ENCODE results near the gene SCUBE1. TPM values are rescaled to one million over a fixed set of nuclear protein-coding genes. Genes with fewer than 3 reads are reported as not detected.
A peak's percentile ranks its signal among the peaks of the same experiment; 100 is the strongest.

Gene SCUBE1
- total and polyA plus RNA-seq, 4 experiments from 2014 or later, result not detected

DNA sequence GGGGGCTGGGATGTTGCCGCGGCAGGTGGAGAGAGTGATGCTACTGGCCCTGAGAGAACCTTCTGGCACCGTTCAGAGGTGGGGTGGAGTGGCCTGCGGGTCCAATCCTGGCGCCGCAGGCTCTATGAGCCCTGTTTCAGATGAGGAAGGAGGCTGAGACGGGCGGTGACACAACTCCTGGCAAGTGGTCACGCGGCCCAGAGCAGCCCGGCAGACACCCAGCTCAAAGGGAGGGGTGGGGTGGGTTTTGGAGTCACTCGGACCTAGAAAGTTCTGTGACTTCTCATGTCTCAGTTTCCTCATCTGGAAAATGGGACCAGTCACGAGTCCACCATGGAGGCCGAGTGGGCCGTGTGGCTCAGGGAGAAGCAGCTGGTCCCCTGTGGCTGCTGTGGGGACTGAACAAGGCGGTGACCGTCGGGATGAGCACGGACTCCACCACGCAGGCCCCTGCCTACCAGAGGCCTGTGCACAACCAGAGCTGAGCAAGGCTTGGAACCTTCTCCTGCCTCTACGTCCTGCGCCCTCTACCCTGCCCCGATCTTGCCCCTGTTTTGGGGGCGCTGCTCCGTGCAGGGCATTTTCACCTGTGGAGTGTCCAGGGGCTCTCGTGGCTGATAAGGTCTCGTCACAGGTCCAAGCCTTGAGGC is 188.2 kb downstream of the SCUBE1 start:
- no peak overlapping the region for H3K4me3 Mint-ChIP-seq
- peaks cover 7 to 38% (median 15%) of the 10 kb centered on the region in 4 donors for H3K4me1 Mint-ChIP-seq
- CTCF ChIA-PET (ENCODE audit: partially characterized antibody), result no interaction called here
- no peaks in the 10 kb centered on the region for H3K36me3 ChIP-seq (ENCODE audit: insufficient read depth, low read length)
- peak overlapping the region in 2 of 7 donors; percentile 36 to 57 for H3K27ac Mint-ChIP-seq
- intact Hi-C loops (cut with micrococcal nuclease), result loop anchor here (5.0 kb wide), 1 partner anchor 43 kb away; the partner anchor contains the start of gene BIK
- no peak for DNase-seq
- H3K27me3 Mint-ChIP-seq, result no peaks in the 10 kb centered on the region
- H3K9me3 Mint-ChIP-seq, result peaks cover 0 to 3% (median 0%) of the 10 kb centered on the region in 8 donors
- H3K4me1 ChIP-seq (ENCODE audit: insufficient read depth, low read length), result peaks cover 23% of the 10 kb centered on the region
- H3K36me3 Mint-ChIP-seq, result peaks cover 0 to 9% of the 10 kb centered on the region in 2 donors
- H3K27ac ChIP-seq (ENCODE audit: low read depth, low read length), result no peak overlapping the region
- no peaks in the 10 kb centered on the region for H3K9me3 ChIP-seq (ENCODE audit: control insufficient read depth in 1 of 2, low read length in 2 of 2)
- no peak overlapping the region for H3K4me3 ChIP-seq (ENCODE audit: low read length in 2 of 2)
- no peaks in the 10 kb centered on the region for H3K27me3 ChIP-seq (ENCODE audit: insufficient read depth, low read length)
- POLR2A ChIA-PET (ENCODE audit: partially characterized antibody), result no interaction called here

DNA sequence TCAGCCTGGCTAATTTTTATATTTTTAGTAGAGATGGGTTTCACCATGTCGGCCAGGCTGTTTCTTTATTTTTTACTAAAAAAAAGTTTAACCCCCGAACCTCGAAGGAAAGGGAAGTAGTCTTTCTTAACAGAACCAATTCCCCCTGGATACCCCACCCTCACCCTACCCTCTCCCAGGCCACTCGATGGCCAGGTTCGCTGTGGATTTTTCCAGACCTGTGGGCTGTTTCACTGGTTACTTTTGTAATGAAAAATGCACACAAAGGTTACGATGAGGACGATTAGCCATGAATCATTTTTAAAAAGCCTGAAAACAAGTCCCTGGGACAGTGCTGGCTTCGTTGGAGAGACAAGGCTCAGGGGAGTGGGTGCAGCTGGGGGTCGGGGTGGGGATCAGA is 189.3 kb downstream of the SCUBE1 start:
- H3K9me3 Mint-ChIP-seq, result peaks cover 0 to 3% (median 0%) of the 10 kb centered on the region in 8 donors

DNA sequence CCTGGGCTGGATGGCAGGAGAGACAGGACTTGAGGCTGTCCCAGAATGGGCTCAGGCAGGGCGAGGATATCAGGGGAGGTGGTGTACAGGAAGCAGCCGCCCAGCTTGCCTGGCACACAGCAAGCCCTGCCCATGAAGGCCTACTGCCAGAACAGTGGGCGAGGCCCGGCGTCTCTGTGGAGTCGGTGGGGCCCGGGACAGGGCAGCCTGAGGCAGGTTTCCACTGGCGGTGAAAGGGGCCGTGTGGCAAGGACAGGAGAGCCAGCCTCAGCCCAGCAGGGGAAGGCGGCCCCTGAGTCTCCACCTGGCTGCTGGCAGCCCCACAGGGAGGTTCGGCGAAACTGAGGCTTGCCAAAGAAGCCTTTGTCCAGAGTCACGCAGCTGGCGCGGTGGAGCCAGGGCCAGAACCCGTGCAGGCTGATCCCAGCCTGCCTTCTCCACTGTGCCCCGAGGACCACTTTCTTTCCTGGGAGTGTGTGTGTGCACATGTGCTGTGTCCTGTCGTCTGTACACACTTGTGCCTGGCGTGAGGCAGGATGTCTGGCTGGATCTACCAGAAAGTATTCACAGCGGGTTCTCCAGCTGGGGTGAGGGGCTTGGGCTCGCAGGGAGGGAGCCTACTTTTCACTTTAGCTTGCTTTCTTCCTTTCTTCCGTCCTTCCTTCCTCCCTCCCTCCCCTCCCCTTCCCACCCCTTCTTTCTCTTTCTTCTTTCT is 190.7 kb downstream of the SCUBE1 start:
- H3K27ac Mint-ChIP-seq, result peak overlapping the region; percentile 77 to 92 (median 83)
- H3K36me3 Mint-ChIP-seq, result peaks cover 0 to 6% of the 10 kb centered on the region in 2 donors
- H3K9me3 ChIP-seq (ENCODE audit: control insufficient read depth in 1 of 2, low read length in 2 of 2), result no peaks in the 10 kb centered on the region
- H3K27me3 Mint-ChIP-seq, result no peaks in the 10 kb centered on the region
- CTCF ChIA-PET (ENCODE audit: partially characterized antibody), result interaction anchor here (1.4 kb wide), 1 partner anchor 35 kb away, joined by 5 read pairs; no protein-coding TSS in a partner anchor
- H3K27ac ChIP-seq (ENCODE audit: low read depth, low read length), result peak overlapping the region; percentile 68
- H3K4me3 ChIP-seq (ENCODE audit: low read length in 2 of 2), result peak overlapping the region; percentile 61 to 88
- intact Hi-C loops (cut with micrococcal nuclease), result loop anchor here (2.0 to 5.0 kb wide), 2 partner anchors 34 to 40 kb away; partner anchors contain the start of genes BIK and TTLL12
- POLR2A ChIA-PET (ENCODE audit: partially characterized antibody), result interaction anchor here (1.0 to 2.6 kb wide), 4 partner anchors 9 to 35 kb away, joined by 3 to 28 read pairs (median 8); partner anchors contain the start of genes MCAT and TTLL12
- no peaks in the 10 kb centered on the region for H3K27me3 ChIP-seq (ENCODE audit: insufficient read depth, low read length)
- H3K36me3 ChIP-seq (ENCODE audit: insufficient read depth, low read length), result no peaks in the 10 kb centered on the region
- peaks cover 18% of the 10 kb centered on the region for H3K4me1 ChIP-seq (ENCODE audit: insufficient read depth, low read length)
- DNase-seq, result peak; percentile 59 to 77 (median 62)
- peak overlapping the region; percentile 84 to 91 (median 86) for H3K4me3 Mint-ChIP-seq
- peaks cover 0 to 3% (median 0%) of the 10 kb centered on the region in 8 donors for H3K9me3 Mint-ChIP-seq
- peaks cover 5 to 29% (median 15%) of the 10 kb centered on the region in 4 donors for H3K4me1 Mint-ChIP-seq

More for the DNA sequence above, 189.3 kb downstream of the SCUBE1 start:
- POLR2A ChIA-PET (ENCODE audit: partially characterized antibody), result no interaction called here
- Histone ChIP-seq H3K36me3 (ENCODE audit: insufficient read depth, low read length) (no peaks in the 10 kb centered on the region), H3K27me3 (ENCODE audit: insufficient read depth, low read length) (no peaks in the 10 kb centered on the region), H3K4me1 (ENCODE audit: insufficient read depth, low read length) (peaks cover 23% of the 10 kb centered on the region), H3K9me3 (ENCODE audit: control insufficient read depth in 1 of 2, low read length in 2 of 2) (no peaks in the 10 kb centered on the region), H3K27ac (ENCODE audit: low read depth, low read length) (no peak overlapping the region), H3K4me3 (ENCODE audit: low read length in 2 of 2) (no peak overlapping the region)
- CTCF ChIA-PET (ENCODE audit: partially characterized antibody), result interaction anchor here (0.7 kb wide), 1 partner anchor 76 kb away, joined by 3 read pairs; no protein-coding TSS in a partner anchor
- H3K27ac Mint-ChIP-seq, result no peak overlapping the region
- H3K27me3 Mint-ChIP-seq, result no peaks in the 10 kb centered on the region
- intact Hi-C loops (cut with micrococcal nuclease), result loop anchor here (2.0 to 5.0 kb wide), 2 partner anchors 33 to 42 kb away; partner anchors contain the start of genes BIK and TTLL12
- peaks cover 7 to 38% (median 15%) of the 10 kb centered on the region in 4 donors for H3K4me1 Mint-ChIP-seq
- DNase-seq, result no peak
- peaks cover 0 to 9% of the 10 kb centered on the region in 2 donors for H3K36me3 Mint-ChIP-seq
- H3K4me3 Mint-ChIP-seq, result peak overlapping the region in 1 of 8 donors; percentile 52

- H3K9me3 ChIP-seq (ENCODE audit: control insufficient read depth in 1 of 2, low read length in 2 of 2), result no peaks in the 10 kb centered on the region
- H3K4me3 ChIP-seq (ENCODE audit: low read length in 2 of 2), result peak overlapping the region; percentile 61 to 88
Measured at GRCh38 chr22:43152003-43152356, 191.2 kb downstream of the SCUBE1 start.

GRCh38 chr22:43151251-43152002 is 191.7 kb downstream of the SCUBE1 start, which contains the start of gene TSPO:
Gene TSPO (plus strand): TSS chr22:43151559. CDS start chr22:43159239, 7,680 bp downstream.
- peaks cover 18% of the 10 kb centered on the region for H3K4me1 ChIP-seq (ENCODE audit: insufficient read depth, low read length)
- H3K4me3 ChIP-seq (ENCODE audit: low read length in 2 of 2), result peak within 1 kb of the TSS; percentile 61 to 88
- Mint-ChIP-seq H3K9me3 (peaks cover 0 to 3% (median 0%) of the 10 kb centered on the region in 8 donors), H3K27me3 (no peaks in the 10 kb centered on the region), H3K4me1 (peaks cover 7 to 25% (median 15%) of the 10 kb centered on the region in 4 donors), H3K4me3 (peak within 1 kb of the TSS; percentile 87 to 97 (median 90)), H3K36me3 (peaks cover 0 to 3% of the 10 kb centered on the region in 2 donors), H3K27ac (peak within 1 kb of the TSS; percentile 83 to 95 (median 92))
- ChIA-PET CTCF (ENCODE audit: partially characterized antibody) (interaction anchor here (1.4 kb wide), 1 partner anchor 36 kb away, joined by 5 read pairs; no protein-coding TSS in a partner anchor), POLR2A (ENCODE audit: partially characterized antibody) (interaction anchor here (1.9 to 2.6 kb wide), 2 partner anchors 8 to 36 kb away, joined by 11 to 28 read pairs; partner anchors contain the start of genes MCAT and TTLL12)
- no peaks in the 10 kb centered on the region for H3K27me3 ChIP-seq (ENCODE audit: insufficient read depth, low read length)
- no peaks in the 10 kb centered on the region for H3K9me3 ChIP-seq (ENCODE audit: control insufficient read depth in 1 of 2, low read length in 2 of 2)
- intact Hi-C loops (cut with micrococcal nuclease), result loop anchor here (2.0 to 5.0 kb wide), 2 partner anchors 35 to 39 kb away; partner anchors contain the start of genes BIK and TTLL12
- H3K27ac ChIP-seq (ENCODE audit: low read depth, low read length), result peak within 1 kb of the TSS; percentile 68
- DNase-seq, result peak; percentile 41 to 53 (median 45)
- no peaks in the 10 kb centered on the region for H3K36me3 ChIP-seq (ENCODE audit: insufficient read depth, low read length)

More at GRCh38 chr22:43152003-43152356, 191.2 kb downstream of the SCUBE1 start:
- Mint-ChIP-seq H3K9me3 (peaks cover 0 to 3% (median 0%) of the 10 kb centered on the region in 8 donors), H3K27ac (peak overlapping the region; percentile 77 to 92 (median 83)), H3K4me1 (peaks cover 7 to 29% (median 15%) of the 10 kb centered on the region in 4 donors), H3K27me3 (no peaks in the 10 kb centered on the region), H3K4me3 (peak overlapping the region; percentile 83 to 91 (median 86)), H3K36me3 (peaks cover 0 to 6% of the 10 kb centered on the region in 2 donors)
- no peaks in the 10 kb centered on the region for H3K27me3 ChIP-seq (ENCODE audit: insufficient read depth, low read length)
- DNase-seq, result no peak
- ChIA-PET CTCF (ENCODE audit: partially characterized antibody) (interaction anchor here (1.4 kb wide), 1 partner anchor 36 kb away, joined by 5 read pairs; no protein-coding TSS in a partner anchor), POLR2A (ENCODE audit: partially characterized antibody) (interaction anchor here (1.0 to 2.6 kb wide), 4 partner anchors 9 to 35 kb away, joined by 3 to 28 read pairs (median 8); partner anchors contain the start of genes MCAT and TTLL12)
- intact Hi-C loops (cut with micrococcal nuclease), result loop anchor here (2.0 to 5.0 kb wide), 2 partner anchors 35 to 40 kb away; partner anchors contain the start of genes BIK and TTLL12
- peaks cover 18% of the 10 kb centered on the region for H3K4me1 ChIP-seq (ENCODE audit: insufficient read depth, low read length)
- H3K36me3 ChIP-seq (ENCODE audit: insufficient read depth, low read length), result no peaks in the 10 kb centered on the region
- H3K27ac ChIP-seq (ENCODE audit: low read depth, low read length), result peak overlapping the region; percentile 68

DNA sequence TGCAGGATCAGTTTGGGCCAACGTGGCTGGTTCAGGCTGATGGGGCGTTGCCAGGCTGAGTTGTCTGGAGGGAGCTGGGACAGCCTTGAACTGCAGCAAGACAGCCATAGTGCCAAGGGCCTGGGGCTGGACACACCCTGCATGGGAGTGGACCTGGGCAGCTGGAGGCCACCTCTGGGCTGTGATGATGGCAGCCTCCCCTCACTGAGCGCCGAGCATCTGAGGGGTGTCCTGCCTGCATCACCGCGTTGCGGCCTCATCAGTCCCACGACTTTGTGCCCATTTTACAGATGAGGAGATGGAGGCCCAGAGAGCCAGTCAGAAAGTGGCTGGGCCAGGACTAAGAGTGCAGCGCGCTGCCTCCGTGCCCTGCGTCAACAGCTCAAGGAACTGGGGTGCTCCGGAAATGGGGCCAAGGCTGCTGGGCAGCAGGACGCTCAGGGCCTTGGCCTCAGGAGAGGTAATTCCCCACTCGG is 192.4 kb downstream of the SCUBE1 start:
- Histone ChIP-seq H3K4me1 (ENCODE audit: insufficient read depth, low read length) (peaks cover 18% of the 10 kb centered on the region), H3K27ac (ENCODE audit: low read depth, low read length) (peak overlapping the region; percentile 68), H3K4me3 (ENCODE audit: low read length in 2 of 2) (peak overlapping the region; percentile 13 to 29), H3K36me3 (ENCODE audit: insufficient read depth, low read length) (no peaks in the 10 kb centered on the region), H3K9me3 (ENCODE audit: control insufficient read depth in 1 of 2, low read length in 2 of 2) (no peaks in the 10 kb centered on the region), H3K27me3 (ENCODE audit: insufficient read depth, low read length) (no peaks in the 10 kb centered on the region)
- H3K4me3 Mint-ChIP-seq, result peak overlapping the region; percentile 87 to 97 (median 90)
- intact Hi-C loops (cut with micrococcal nuclease), result loop anchor here (5.0 kb wide), 1 partner anchor 38 kb away; the partner anchor contains the start of gene BIK
- ChIA-PET POLR2A (ENCODE audit: partially characterized antibody) (interaction anchor here (2.6 kb wide), 1 partner anchor 36 kb away, joined by 28 read pairs; the partner anchor contains the start of gene TTLL12), CTCF (ENCODE audit: partially characterized antibody) (interaction anchor here (1.4 kb wide), 1 partner anchor 37 kb away, joined by 5 read pairs; no protein-coding TSS in a partner anchor)
- H3K27ac Mint-ChIP-seq, result peak overlapping the region; percentile 77 to 95 (median 92)
- peaks cover 7 to 21% (median 14%) of the 10 kb centered on the region in 4 donors for H3K4me1 Mint-ChIP-seq
- H3K36me3 Mint-ChIP-seq, result peaks cover 0 to 3% of the 10 kb centered on the region in 2 donors
- H3K27me3 Mint-ChIP-seq, result no peaks in the 10 kb centered on the region
- DNase-seq, result no peak
- H3K9me3 Mint-ChIP-seq, result peaks cover 0 to 5% (median 0%) of the 10 kb centered on the region in 8 donors

Data from CD4-positive, alpha-beta memory T cell (primary cell).